Measurements from ENCODE around the gene EEF1A2.
"Not testable (repeated sequence)": the region's sequence is repeated elsewhere in the genome, so short reads cannot be mapped to it uniquely, and the experiment has no call there.

The EEF1A2 gene

DNA sequence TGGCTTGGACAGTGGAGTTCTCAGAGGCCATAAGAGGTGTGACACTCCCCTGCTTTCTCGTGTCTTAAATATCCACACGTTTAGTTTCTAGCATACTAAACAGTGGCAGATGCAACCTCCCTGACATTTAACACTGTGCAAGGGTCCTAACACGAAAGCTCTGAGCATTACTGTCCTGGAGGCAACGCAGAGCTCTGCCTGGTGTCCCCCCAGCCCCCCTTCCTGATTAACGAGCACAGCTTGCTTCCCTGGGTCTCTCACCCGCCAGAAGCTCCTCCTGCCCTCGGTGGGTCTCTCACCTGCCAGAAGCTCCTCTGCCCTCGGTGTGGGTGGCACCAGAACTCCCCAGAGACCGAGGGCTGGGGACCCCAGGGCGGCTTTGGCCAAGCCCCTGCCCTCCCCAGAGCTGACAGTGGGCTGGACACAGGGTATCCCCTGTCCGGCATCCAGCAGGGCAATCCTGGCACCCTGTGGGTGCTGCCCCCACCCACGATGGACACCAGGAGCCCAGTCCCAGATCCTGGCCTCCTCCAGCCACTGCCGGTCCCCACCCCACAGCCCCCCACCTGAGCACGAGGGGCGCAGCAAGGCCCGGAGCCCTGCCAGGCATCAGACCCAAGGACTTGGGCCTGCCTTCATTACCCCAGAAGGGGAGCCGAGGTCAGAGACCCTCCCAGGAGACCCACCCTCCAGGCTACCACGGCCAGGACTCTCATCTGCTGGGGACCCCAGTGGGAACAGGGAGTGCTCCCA lies 14.1 kb downstream of the EEF1A2 start:
- ATAC-seq (replicated peaks) (no peak), DNase-seq (no peak)
- Mint-ChIP-seq H3K27me3 (peaks cover 42 to 62% of the 10 kb centered on the region in 2 donors), H3K4me1 (peaks cover 0 to 3% of the 10 kb centered on the region in 2 donors), H3K27ac (no peak overlapping the region), H3K36me3 (peaks cover 0 to 3% of the 10 kb centered on the region in 2 donors), H3K4me3 (no peak overlapping the region), H3K9me3 (peaks cover 0 to 4% of the 10 kb centered on the region in 2 donors)

- no peak overlapping the region for H3K27ac Mint-ChIP-seq
- H3K9me3 Mint-ChIP-seq: peaks cover 0 to 4% of the 10 kb centered on the region in 2 donors
- peaks cover 0 to 3% of the 10 kb centered on the region in 2 donors for H3K4me1 Mint-ChIP-seq
- H3K27me3 Mint-ChIP-seq: peaks cover 40 to 61% of the 10 kb centered on the region in 2 donors
- DNase-seq (no peak), ATAC-seq (replicated peaks) (no peak)
- H3K4me3 Mint-ChIP-seq: no peak overlapping the region
- H3K36me3 Mint-ChIP-seq: peaks cover 0 to 3% of the 10 kb centered on the region in 2 donors
Observed at GRCh38 chr20:63484236-63484635, 14.6 kb downstream of the EEF1A2 start.

- ATAC-seq (replicated peaks) (peak in 1 of 2 donors; percentile 26), DNase-seq (no peak)
- H3K27ac Mint-ChIP-seq: no peak overlapping the region
- H3K27me3 Mint-ChIP-seq: peaks cover 43 to 61% of the 10 kb centered on the region in 2 donors
- no peak overlapping the region for H3K4me3 Mint-ChIP-seq
- H3K4me1 Mint-ChIP-seq: peaks cover 0 to 3% of the 10 kb centered on the region in 2 donors
- peaks cover 0 to 3% of the 10 kb centered on the region in 2 donors for H3K36me3 Mint-ChIP-seq
- peaks cover 0 to 4% of the 10 kb centered on the region in 2 donors for H3K9me3 Mint-ChIP-seq
Observed at GRCh38 chr20:63483834-63484233, 15.0 kb downstream of the EEF1A2 start.

- H3K9me3 Mint-ChIP-seq: peaks cover 0 to 4% of the 10 kb centered on the region in 2 donors
- H3K36me3 Mint-ChIP-seq: peaks cover 0 to 3% of the 10 kb centered on the region in 2 donors
- no peak overlapping the region for H3K27ac Mint-ChIP-seq
- peaks cover 54 to 69% of the 10 kb centered on the region in 2 donors for H3K27me3 Mint-ChIP-seq
- ATAC-seq (replicated peaks) (no peak), DNase-seq (no peak)
- H3K4me3 Mint-ChIP-seq: no peak overlapping the region
- peaks cover 0 to 3% of the 10 kb centered on the region in 2 donors for H3K4me1 Mint-ChIP-seq
Observed at GRCh38 chr20:63482021-63482587, 16.8 kb downstream of the EEF1A2 start.

DNA sequence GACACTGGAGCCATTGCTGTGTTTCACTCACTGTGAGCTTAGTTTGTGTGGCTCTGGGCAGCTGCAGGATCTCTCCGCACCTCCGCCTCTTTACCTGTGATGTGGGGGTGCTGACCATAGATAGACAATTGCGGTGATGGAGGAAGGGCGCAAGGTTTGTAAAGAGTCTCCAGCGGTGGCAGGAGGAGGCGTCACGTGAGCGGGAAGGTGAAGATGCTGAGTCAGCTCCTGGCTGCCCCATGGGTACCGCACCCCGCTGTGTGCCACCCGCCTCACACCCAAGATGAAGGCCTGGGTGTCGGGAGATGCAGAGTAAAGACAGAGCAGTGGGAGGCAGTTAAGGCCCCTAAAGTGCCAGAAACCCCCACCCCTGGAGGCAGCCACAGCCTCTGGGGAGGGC lies 17.4 kb downstream of the EEF1A2 start:
- Mint-ChIP-seq H3K27me3 (peaks cover 58 to 73% of the 10 kb centered on the region in 2 donors), H3K9me3 (peaks cover 0 to 4% of the 10 kb centered on the region in 2 donors), H3K4me3 (no peak overlapping the region), H3K27ac (no peak overlapping the region), H3K4me1 (peaks cover 0 to 3% of the 10 kb centered on the region in 2 donors), H3K36me3 (peaks cover 0 to 3% of the 10 kb centered on the region in 2 donors)
- ATAC-seq (replicated peaks): no peak
- no peak for DNase-seq

- not testable (repeated sequence) for ATAC-seq (replicated peaks); H3K4me3 Mint-ChIP-seq; H3K27ac Mint-ChIP-seq; H3K36me3 Mint-ChIP-seq; H3K9me3 Mint-ChIP-seq; H3K4me1 Mint-ChIP-seq; DNase-seq
- peaks cover 61 to 82% of the 10 kb centered on the region in 2 donors for H3K27me3 Mint-ChIP-seq
Observed at GRCh38 chr20:63479695-63480419, 19.0 kb downstream of the EEF1A2 start.

DNA sequence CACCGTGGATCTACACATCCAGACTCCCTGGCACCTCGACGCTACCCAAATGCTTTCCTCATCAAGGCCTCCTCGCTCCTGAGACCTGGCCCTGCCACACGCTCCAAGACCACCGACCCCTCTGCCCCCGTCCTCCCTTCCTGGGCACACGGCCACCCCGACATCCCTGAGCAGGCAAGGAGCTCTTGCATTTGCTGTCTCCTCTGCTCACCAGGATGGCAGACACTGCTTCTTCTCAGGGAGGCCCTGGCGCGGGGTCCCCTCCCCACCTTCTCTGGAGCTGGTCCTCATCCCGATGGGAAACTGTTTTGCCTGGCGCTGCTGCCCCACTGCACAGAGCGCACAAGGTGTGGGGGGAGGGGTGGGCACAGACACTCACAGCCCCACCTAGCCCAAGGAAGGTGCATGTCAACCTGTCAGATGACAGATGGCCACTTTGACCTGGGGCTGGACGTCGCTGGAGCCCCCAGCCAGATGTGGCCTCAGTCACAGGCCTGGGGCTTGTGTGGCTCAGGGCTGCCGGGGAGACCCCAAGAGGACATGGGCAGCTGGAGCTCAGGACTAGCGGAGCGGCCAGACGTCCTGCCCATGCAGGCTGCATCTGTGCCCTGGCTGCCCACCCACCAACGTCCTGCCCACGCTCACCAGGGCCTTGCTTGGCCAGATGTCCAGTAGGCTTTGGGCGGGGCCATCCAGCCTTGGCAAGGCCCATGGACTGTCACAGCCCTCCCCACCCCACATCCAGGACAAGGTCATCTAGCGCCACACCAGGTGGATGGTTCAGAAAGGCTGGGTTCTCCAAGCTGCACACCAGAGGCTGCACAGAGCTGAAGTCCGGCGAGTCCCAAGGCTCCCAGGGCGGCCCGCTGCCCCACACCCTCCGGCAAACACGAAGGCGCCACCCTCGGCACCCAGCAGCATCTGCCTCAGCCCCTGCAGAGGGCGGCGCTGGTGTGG lies 20.3 kb downstream of the EEF1A2 start:
- H3K27ac Mint-ChIP-seq: no peak overlapping the region
- no peaks in the 10 kb centered on the region for H3K9me3 Mint-ChIP-seq
- no peaks in the 10 kb centered on the region for H3K36me3 Mint-ChIP-seq
- H3K4me3 Mint-ChIP-seq: no peak overlapping the region
- no peak for DNase-seq
- peaks cover 72 to 88% of the 10 kb centered on the region in 2 donors for H3K27me3 Mint-ChIP-seq
- peaks cover 12 to 17% of the 10 kb centered on the region in 2 donors for H3K4me1 Mint-ChIP-seq
- no peak for ATAC-seq (replicated peaks)

GRCh38 chr20:63477944-63478343 lies 20.9 kb downstream of the EEF1A2 start:
- no peak for DNase-seq
- no peak for ATAC-seq (replicated peaks)
- Mint-ChIP-seq H3K4me1 (peaks cover 15 to 17% of the 10 kb centered on the region in 2 donors), H3K27me3 (peaks cover 74 to 88% of the 10 kb centered on the region in 2 donors), H3K4me3 (no peak overlapping the region), H3K36me3 (no peaks in the 10 kb centered on the region), H3K27ac (no peak overlapping the region), H3K9me3 (no peaks in the 10 kb centered on the region)

DNA sequence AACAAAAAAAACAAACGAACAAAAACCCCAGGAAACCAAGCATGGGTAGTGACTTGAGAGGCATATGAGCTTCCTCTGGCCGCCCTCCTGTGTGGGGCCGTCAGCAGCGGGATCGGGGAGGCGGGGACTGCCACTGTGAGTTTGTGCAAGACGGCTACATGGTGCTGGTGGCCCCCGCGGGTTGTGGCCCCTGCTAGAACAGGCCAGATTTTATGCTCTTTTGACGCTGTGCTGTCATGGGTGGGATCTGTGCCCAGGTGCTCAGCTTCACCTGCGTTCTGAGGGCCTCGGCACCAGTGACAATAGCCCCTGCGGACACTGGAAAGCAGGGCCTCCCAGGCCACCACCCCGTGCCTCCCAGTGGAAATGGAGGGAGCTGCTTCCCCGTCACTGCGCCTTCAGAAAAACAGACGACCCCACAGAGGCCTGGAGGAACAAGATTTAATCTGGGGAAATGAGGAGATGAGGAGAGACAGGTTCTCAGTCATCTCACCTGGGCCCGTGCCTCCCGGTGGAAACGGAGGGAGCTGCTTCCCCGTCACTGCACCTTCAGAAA lies 21.7 kb downstream of the EEF1A2 start:
- H3K4me1 Mint-ChIP-seq: peaks cover 12 to 17% of the 10 kb centered on the region in 2 donors
- peaks cover 66 to 81% of the 10 kb centered on the region in 2 donors for H3K27me3 Mint-ChIP-seq
- H3K9me3 Mint-ChIP-seq: no peaks in the 10 kb centered on the region
- H3K27ac Mint-ChIP-seq: no peak overlapping the region
- no peaks in the 10 kb centered on the region for H3K36me3 Mint-ChIP-seq
- DNase-seq (no peak), ATAC-seq (replicated peaks) (no peak)
- H3K4me3 Mint-ChIP-seq: no peak overlapping the region

DNA sequence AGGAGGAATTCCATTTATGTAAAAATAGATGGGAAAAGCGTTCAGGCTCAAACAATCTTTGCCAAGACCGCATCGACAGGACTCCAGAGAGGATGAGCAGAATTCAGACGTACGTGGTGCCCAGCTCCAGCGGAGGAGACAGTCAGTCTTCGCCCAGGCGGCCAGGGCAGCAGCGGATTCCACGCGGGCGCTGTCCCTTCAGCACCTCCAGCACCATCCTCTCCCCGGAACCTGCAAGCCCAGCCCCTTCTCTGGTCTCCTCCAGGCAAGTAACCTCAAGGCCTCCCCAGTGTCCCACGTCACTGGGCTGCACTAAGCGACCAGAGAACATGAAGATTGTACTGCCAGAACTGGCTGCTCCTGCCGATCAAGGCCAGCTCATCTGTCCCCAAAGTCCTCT lies 23.7 kb downstream of the EEF1A2 start:
- H3K4me3 Mint-ChIP-seq: no peak overlapping the region
- no peaks in the 10 kb centered on the region for H3K9me3 Mint-ChIP-seq
- no peaks in the 10 kb centered on the region for H3K36me3 Mint-ChIP-seq
- H3K27me3 Mint-ChIP-seq: peaks cover 68 to 82% of the 10 kb centered on the region in 2 donors
- peak overlapping the region; percentile 62 for H3K27ac Mint-ChIP-seq
- H3K4me1 Mint-ChIP-seq: peaks cover 15 to 17% of the 10 kb centered on the region in 2 donors
- ATAC-seq (replicated peaks) (peak; percentile 28 to 55), DNase-seq (no peak)

DNA sequence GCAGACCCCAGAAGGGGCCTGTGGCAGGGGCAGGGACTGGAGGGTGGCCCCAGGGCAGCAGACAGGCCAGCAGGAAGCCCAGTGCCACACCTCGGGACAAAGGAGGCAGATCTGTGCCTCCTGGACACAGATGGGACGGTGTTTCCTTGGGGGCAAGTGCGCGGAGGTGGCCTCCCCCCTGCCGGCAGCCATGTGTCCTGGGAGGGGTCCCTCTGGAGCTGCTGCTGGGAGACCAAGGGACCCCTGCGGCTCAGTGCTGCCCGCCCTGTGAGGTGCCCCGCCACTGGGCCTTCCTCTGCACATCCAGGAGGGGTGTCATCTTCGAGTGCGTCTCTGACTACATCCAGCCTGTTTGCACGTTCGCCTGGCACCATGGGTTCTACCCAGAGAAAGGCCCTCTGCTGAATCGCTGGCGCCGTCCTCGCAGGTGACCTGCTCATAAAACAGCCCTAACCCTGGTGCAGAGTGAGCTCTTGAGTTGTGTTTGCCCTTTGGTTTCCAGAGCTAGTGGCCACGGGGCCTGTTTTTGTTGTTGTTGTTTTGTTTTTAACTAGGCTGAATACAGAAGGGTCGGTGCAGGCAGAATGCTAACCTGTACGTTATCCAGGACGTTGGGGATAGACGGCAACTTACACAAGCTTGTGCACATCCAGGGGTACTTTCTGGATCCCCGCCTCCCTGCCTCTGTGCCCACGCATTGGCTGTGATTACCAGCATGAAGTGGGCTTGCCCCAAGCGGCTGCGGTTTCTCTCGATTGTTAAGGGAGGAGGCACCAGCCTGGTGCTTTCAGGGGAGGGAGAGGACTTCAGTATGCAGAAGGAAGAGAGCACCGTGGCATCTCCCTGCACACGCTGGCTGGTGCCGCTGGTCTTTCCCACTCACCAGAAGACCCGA lies 25.1 kb downstream of the EEF1A2 start:
- Mint-ChIP-seq H3K27me3 (peaks cover 63 to 82% of the 10 kb centered on the region in 2 donors), H3K36me3 (no peaks in the 10 kb centered on the region), H3K9me3 (no peaks in the 10 kb centered on the region), H3K4me3 (peak overlapping the region in 1 of 2 donors; percentile 28), H3K27ac (no peak overlapping the region), H3K4me1 (peaks cover 15 to 17% of the 10 kb centered on the region in 2 donors)
- ATAC-seq (replicated peaks): peak; percentile 51 to 69
- peak; percentile 21 for DNase-seq

- no peaks in the 10 kb centered on the region for H3K36me3 Mint-ChIP-seq
- H3K27ac Mint-ChIP-seq: no peak overlapping the region
- H3K27me3 Mint-ChIP-seq: peaks cover 60 to 82% of the 10 kb centered on the region in 2 donors
- no peak for DNase-seq
- H3K4me1 Mint-ChIP-seq: peaks cover 15 to 17% of the 10 kb centered on the region in 2 donors
- H3K9me3 Mint-ChIP-seq: no peaks in the 10 kb centered on the region
- H3K4me3 Mint-ChIP-seq: no peak overlapping the region
- ATAC-seq (replicated peaks): no peak
Observed at GRCh38 chr20:63472862-63473390, 26.0 kb downstream of the EEF1A2 start.

Measured in stimulated activated naive B cell treated with anti-CD40 and anti-IgM and Interleukin-4, amounts not matched to agents 10 μg/mL and 1 μg/mL and 100 μg/mL, for 72 hours (primary cell).